Measurements from ENCODE around the gene FRY.

- TF ChIP-seq CTCF (IDR thresholded peaks at IDR 0.05 in 8 of 11, conservative IDR thresholded peaks at IDR 0.05 in 3 of 11) = no peak
- TF ChIP-seq POLR2A (IDR thresholded peaks at IDR 0.05) = no peak
- TF ChIP-seq POLR2AphosphoS5 (IDR thresholded peaks at IDR 0.05) = no peak
Measured at GRCh38 chr13:32147976-32148375, 116.4 kb downstream of the FRY start.
